H1 (cell line): ENCODE measurements around the gene TLCD3B. TPM values are rescaled to one million over a fixed set of nuclear protein-coding genes. Genes with fewer than 3 reads are reported as not detected.
A peak's percentile ranks its signal among the peaks of the same experiment; 100 is the strongest.

ENCODE experiments used
- CTBP2 ChIP-seq: IDR thresholded peaks from 2 replicates; pipeline ENCODE4 v1.7.0; 2011; ENCODE audit warnings: borderline replicate concordance, mild to moderate bottlenecking, moderate library complexity, mixed read lengths, low read length; ENCODE audit not compliant: insufficient read depth, insufficient read length
- EGR1 ChIP-seq: IDR thresholded peaks from 2 replicates; pipeline ENCODE4 v1.6.1; 2011; ENCODE audit warnings: low read depth, low read length, borderline replicate concordance
- HDAC2 ChIP-seq, 2 experiments: fragments of 300-600 bp in 1 of 2; sonication (generic) in 1 of 2; IDR thresholded peaks; 2 replicates each; pipeline ENCODE4 v1.6.1; 2011 to 2012; ENCODE audit warnings: low read depth in 2 of 2, low read length in 2 of 2, mild to moderate bottlenecking in 2 of 2, moderate library complexity in 2 of 2, borderline replicate concordance in 1 of 2, inconsistent platforms in 1 of 2
- JUN ChIP-seq: IDR thresholded peaks from 2 replicates; pipeline ENCODE4 v1.6.1; 2011; ENCODE audit warnings: low read depth, mild to moderate bottlenecking, improper control_type of control experiment, low read length
- POLR2A ChIP-seq, 2 experiments: IDR thresholded peaks; 1 replicate in 1 of 2; 2 replicates in 1 of 2; pipeline ENCODE4 v1.6.1; 2011; ENCODE audit warnings: low read depth in 2 of 2, low read length in 2 of 2, mild to moderate bottlenecking in 2 of 2; ENCODE audit errors: control extremely low read depth in 1 of 2
- RXRA ChIP-seq: IDR thresholded peaks from 2 replicates; pipeline ENCODE4 v1.6.1; 2011; ENCODE audit warnings: low read depth, mild to moderate bottlenecking, low read length, moderate library complexity; ENCODE audit not compliant: insufficient read depth
- SIRT6 ChIP-seq: IDR thresholded peaks from one replicate; pipeline ENCODE4 v1.7.1; 2012; ENCODE audit warnings: low read length, inconsistent platforms
- polyA plus RNA-seq, 7 experiments: library from polyadenylated mRNA; depleted of rRNA in 3 of 7; stranded (reverse) in 5 of 7; unstranded in 2 of 7; fragments of >200 nt in 5 of 7; fragments of 200-250 nt in 2 of 7; gene quantifications; 1 replicate in 5 of 7; 2 replicates in 1 of 7; 4 replicates in 1 of 7; pipeline versions ENCODE4 v1.2.1 to v1.2.3, GENCODE V29; 2011 to 2013; ENCODE audit warnings: missing spikeins in 2 of 7, mixed read lengths in 2 of 7
- total RNA-seq: library from RNA; stranded (reverse); fragmentation: NEBNext Ultra II Directional; extraction: Animal tissue kit (Norgen Biotek cat#: 25700); gene quantifications from 2 replicates; pipeline ENCODE4 v1.2.1, GENCODE V29; 2021
- TF ChIP-seq, protein P1 (sequence below): IDR thresholded peaks from 2 replicates; pipeline ENCODE4 v1.6.1; 2012; ENCODE audit warnings: low read length, inconsistent platforms

The TLCD3B gene
- total and polyA plus RNA-seq, 2 of the 8 experiments (the other 6 are each of a cell fraction or from before 2014, with no cell fraction given): 15.2 to 26.9 TPM

DNA sequence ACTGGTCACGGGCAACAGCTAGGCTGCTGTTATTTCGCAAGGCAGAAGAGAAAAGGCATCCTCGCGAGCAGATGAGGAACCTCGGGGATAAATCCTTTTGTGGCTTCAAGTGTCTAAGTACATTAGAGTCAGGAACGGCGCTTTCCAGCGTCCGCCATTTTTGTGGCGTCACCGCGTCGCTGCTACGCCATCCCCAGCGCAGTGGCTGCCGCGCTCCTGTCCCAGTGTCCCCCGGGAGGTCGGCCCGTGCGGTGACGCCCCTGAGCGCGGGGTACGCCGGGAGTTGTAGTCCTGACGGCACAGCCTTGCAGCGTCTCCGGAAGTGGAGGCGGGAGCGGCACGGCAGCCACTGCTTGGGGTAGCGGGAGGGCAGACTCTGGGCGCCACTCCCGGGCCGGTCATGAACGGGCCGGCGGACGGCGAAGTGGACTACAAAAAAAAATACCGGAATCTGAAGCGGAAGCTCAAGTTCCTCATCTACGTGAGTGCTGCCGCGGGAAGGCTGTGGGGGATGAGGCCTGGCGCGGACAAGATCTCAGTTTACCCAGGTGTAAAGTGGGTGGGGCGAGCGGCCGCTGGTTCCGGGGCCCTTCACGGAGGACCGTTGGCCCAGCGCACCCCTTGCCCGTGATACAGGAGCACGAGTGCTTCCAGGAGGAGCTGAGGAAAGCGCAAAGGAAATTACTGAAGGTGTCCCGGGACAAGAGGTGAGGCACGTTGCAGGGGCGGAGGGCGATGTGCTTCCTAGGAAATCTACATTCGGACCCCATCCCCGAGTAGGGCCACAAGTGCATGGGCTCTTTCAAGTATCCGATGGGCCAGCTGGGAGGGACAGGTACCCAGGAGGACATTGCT lies 34.9 kb downstream of the TLCD3B start, which contains the start of gene INO80E (continued):
- no peak for TF ChIP-seq CTBP2
- TF ChIP-seq SIRT6: no peak
- TF ChIP-seq EGR1: peak; percentile 51; the same call in 1 of the 2 replicates
- TF ChIP-seq, protein P1, sequence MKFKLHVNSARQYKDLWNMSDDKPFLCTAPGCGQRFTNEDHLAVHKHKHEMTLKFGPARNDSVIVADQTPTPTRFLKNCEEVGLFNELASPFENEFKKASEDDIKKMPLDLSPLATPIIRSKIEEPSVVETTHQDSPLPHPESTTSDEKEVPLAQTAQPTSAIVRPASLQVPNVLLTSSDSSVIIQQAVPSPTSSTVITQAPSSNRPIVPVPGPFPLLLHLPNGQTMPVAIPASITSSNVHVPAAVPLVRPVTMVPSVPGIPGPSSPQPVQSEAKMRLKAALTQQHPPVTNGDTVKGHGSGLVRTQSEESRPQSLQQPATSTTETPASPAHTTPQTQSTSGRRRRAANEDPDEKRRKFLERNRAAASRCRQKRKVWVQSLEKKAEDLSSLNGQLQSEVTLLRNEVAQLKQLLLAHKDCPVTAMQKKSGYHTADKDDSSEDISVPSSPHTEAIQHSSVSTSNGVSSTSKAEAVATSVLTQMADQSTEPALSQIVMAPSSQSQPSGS: peak; percentile 65
- no peak for TF ChIP-seq JUN
- no peak for TF ChIP-seq RXRA
- no peak for TF ChIP-seq POLR2A (IDR thresholded peaks at IDR 0.05; ENCODE audit: control extremely low read depth in 1 of 2, low read depth in 2 of 2, low read length in 2 of 2)
- TF ChIP-seq HDAC2 (IDR thresholded peaks at IDR 0.05; ENCODE audit: borderline replicate concordance in 1 of 2, low read depth in 2 of 2, low read length in 2 of 2): 0 out of 4 replicates have a peak, but pooled peaks of 1 of the 2 experiments have one; percentile 43
